BJ (cell line): Measurements from ENCODE around the gene FLNB. TPM values are rescaled to one million over a fixed set of nuclear protein-coding genes. Genes with fewer than 3 reads are reported as not detected.

Source experiments
- CTCF ChIA-PET: fragments of 350-600 bp; formaldehyde crosslinking; extraction: SDS; loops from one replicate; lab custom pipeline; 2021; ENCODE audit warnings: antibody characterized with exemption, inconsistent platforms; lab: Yijun Ruan, JAX
- POLR2A ChIA-PET: fragments of 300-600 bp; sonication (Branson Sonifier 250); formaldehyde crosslinking; extraction: SDS; loops from one replicate; lab custom pipeline; 2021; ENCODE audit warnings: antibody characterized with exemption; lab: Charles Lee
- DNase-seq: peaks from one replicate; pipeline ENCODE4 v3.0.0-alpha.2; 2011; ENCODE audit warnings: low read depth
- H3K27me3 ChIP-seq: 2 replicates; pipeline ENCODE4 v1.6.0; 2011; ENCODE audit warnings: low read length; ENCODE audit not compliant: control insufficient read depth, insufficient read depth
- H3K36me3 ChIP-seq: 2 replicates; pipeline ENCODE4 v1.5.1; 2011; ENCODE audit warnings: low read length; ENCODE audit not compliant: control insufficient read depth, insufficient read depth
- H3K4me3 ChIP-seq: 2 replicates; pipeline ENCODE4 v1.5.1; 2011; ENCODE audit warnings: low read depth, mild to moderate bottlenecking, control low read depth, low read length
- CTCF ChIP-seq: IDR thresholded peaks from 2 replicates; pipeline ENCODE4 v1.5.1; 2011; ENCODE audit warnings: low read depth, mild to moderate bottlenecking, control low read depth, inconsistent platforms, low read length, moderate library complexity; ENCODE audit not compliant: insufficient read depth
- polyA plus RNA-seq: library from polyadenylated mRNA; depleted of rRNA; stranded (reverse); fragments of >200 nt; gene quantifications from 2 replicates; pipeline ENCODE4 v1.2.3, GENCODE V29; 2011

Gene FLNB
- polyA plus RNA-seq, 1 experiment = 111 TPM

GRCh38 chr3:58026598-58026997, 18.4 kb downstream of the FLNB start:
- ChIA-PET POLR2A (no interaction called here), CTCF (no interaction called here)
- TF ChIP-seq CTCF = no peak
- DNase-seq = no peak
- Histone ChIP-seq H3K36me3 (no peaks in the 10 kb centered on the region), H3K27me3 (no peaks in the 10 kb centered on the region), H3K4me3 (no peak overlapping the region)

- CTCF ChIA-PET = interaction anchor here (0.6 kb wide), 1 partner anchor 14 kb away, joined by 3 read pairs; no protein-coding TSS in a partner anchor
- H3K27me3 ChIP-seq = no peaks in the 10 kb centered on the region
- no peak for DNase-seq
- POLR2A ChIA-PET = no interaction called here
- H3K36me3 ChIP-seq = no peaks in the 10 kb centered on the region
- H3K4me3 ChIP-seq = no peak overlapping the region
- TF ChIP-seq CTCF = no peak
Measured at GRCh38 chr3:58027704-58028317, 19.6 kb downstream of the FLNB start.

GRCh38 chr3:58028902-58029301, 20.7 kb downstream of the FLNB start:
- ChIA-PET POLR2A (no interaction called here), CTCF (interaction anchor here (0.6 to 1.2 kb wide), 3 partner anchors 8 to 866 kb away, joined by 3 read pairs; no protein-coding TSS in a partner anchor)
- no peaks in the 10 kb centered on the region for H3K27me3 ChIP-seq
- H3K36me3 ChIP-seq = no peaks in the 10 kb centered on the region
- DNase-seq = no peak
- TF ChIP-seq CTCF = no peak
- H3K4me3 ChIP-seq = no peak overlapping the region

- DNase-seq = no peak
- H3K27me3 ChIP-seq = no peaks in the 10 kb centered on the region
- no peak overlapping the region for H3K4me3 ChIP-seq
- CTCF ChIA-PET = interaction anchor here (1.0 to 1.1 kb wide), 2 partner anchors 11 to 147 kb away, joined by 3 read pairs; no protein-coding TSS in a partner anchor
- TF ChIP-seq CTCF = no peak
- POLR2A ChIA-PET = no interaction called here
- no peaks in the 10 kb centered on the region for H3K36me3 ChIP-seq
Measured at GRCh38 chr3:58029842-58030584, 21.8 kb downstream of the FLNB start.

- no peaks in the 10 kb centered on the region for H3K36me3 ChIP-seq
Measured at GRCh38 chr3:58032186-58032585, 24.0 kb downstream of the FLNB start.

More at GRCh38 chr3:58032186-58032585, 24.0 kb downstream of the FLNB start:
- Histone ChIP-seq H3K4me3 (no peak overlapping the region), H3K27me3 (no peaks in the 10 kb centered on the region)
- no peak for TF ChIP-seq CTCF
- ChIA-PET POLR2A (interaction anchor here (0.7 kb wide), 1 partner anchor 10 kb away, joined by 3 read pairs; no protein-coding TSS in a partner anchor), CTCF (no interaction called here)
- no peak for DNase-seq
